ENCODE data around the gene C11orf58.

The C11orf58 gene

GRCh38 chr11:16769386-16769785 lies 30.9 kb downstream of the C11orf58 start:
- DNase-seq, result no peak

GRCh38 chr11:16770016-16770415 lies 31.6 kb downstream of the C11orf58 start:
- DNase-seq, result no peak

GRCh38 chr11:16771350-16772140 lies 33.1 kb downstream of the C11orf58 start:
- no peak for DNase-seq

GRCh38 chr11:16772141-16772512 lies 33.7 kb downstream of the C11orf58 start:
- no peak for DNase-seq

- DNase-seq, result no peak
Measured at GRCh38 chr11:16773981-16774935, 35.8 kb downstream of the C11orf58 start.

- no peak for DNase-seq
Measured at GRCh38 chr11:16774936-16775613, 36.6 kb downstream of the C11orf58 start.

- DNase-seq, result no peak
Measured at GRCh38 chr11:16775614-16776283, 37.3 kb downstream of the C11orf58 start.

- DNase-seq, result no peak
Measured at GRCh38 chr11:16776711-16777612, 38.5 kb downstream of the C11orf58 start.

- DNase-seq, result no peak
Measured at GRCh38 chr11:16777613-16777975, 39.1 kb downstream of the C11orf58 start.

- DNase-seq, result no peak
Measured at GRCh38 chr11:16778286-16778685, 39.8 kb downstream of the C11orf58 start.

- DNase-seq, result no peak
Measured at GRCh38 chr11:16778876-16779275, 40.4 kb downstream of the C11orf58 start.

GRCh38 chr11:16779436-16779835 lies 41.0 kb downstream of the C11orf58 start:
- DNase-seq, result no peak

GRCh38 chr11:16780146-16780545 lies 41.7 kb downstream of the C11orf58 start:
- DNase-seq, result no peak

- DNase-seq, result no peak
Measured at GRCh38 chr11:16780698-16781550, 42.5 kb downstream of the C11orf58 start.

GRCh38 chr11:16781936-16782919 lies 43.8 kb downstream of the C11orf58 start:
- DNase-seq, result no peak

- no peak for DNase-seq
Measured at GRCh38 chr11:16783321-16783801, 44.9 kb downstream of the C11orf58 start.

GRCh38 chr11:16784097-16784496 lies 45.6 kb downstream of the C11orf58 start:
- no peak for DNase-seq

- DNase-seq, result no peak
Measured at GRCh38 chr11:16784666-16785065, 46.2 kb downstream of the C11orf58 start.

- peak; percentile 76 for DNase-seq
Measured at GRCh38 chr11:16785520-16786128, 47.2 kb downstream of the C11orf58 start.

Measured in EL (cell line).